HFF-Myc (cell line): Measurements from ENCODE around the gene ARHGAP9.

Experiments
- DNase-seq: peaks from one replicate; pipeline ENCODE4 v3.0.0-alpha.2; 2011; ENCODE audit warnings: low read depth; ENCODE audit errors: extremely low read depth
- H3K4me3 ChIP-seq: replicated peaks from 2 replicates; pipeline ENCODE4 v1.5.1; 2011; ENCODE audit warnings: low read depth, mild to moderate bottlenecking, control low read depth, low read length
- CTCF ChIP-seq: IDR thresholded peaks from 2 replicates; pipeline ENCODE4 v1.5.1; 2012; ENCODE audit warnings: mild to moderate bottlenecking, low read depth, low read length, control low read depth; ENCODE audit errors: missing control alignments

Gene ARHGAP9

DNA sequence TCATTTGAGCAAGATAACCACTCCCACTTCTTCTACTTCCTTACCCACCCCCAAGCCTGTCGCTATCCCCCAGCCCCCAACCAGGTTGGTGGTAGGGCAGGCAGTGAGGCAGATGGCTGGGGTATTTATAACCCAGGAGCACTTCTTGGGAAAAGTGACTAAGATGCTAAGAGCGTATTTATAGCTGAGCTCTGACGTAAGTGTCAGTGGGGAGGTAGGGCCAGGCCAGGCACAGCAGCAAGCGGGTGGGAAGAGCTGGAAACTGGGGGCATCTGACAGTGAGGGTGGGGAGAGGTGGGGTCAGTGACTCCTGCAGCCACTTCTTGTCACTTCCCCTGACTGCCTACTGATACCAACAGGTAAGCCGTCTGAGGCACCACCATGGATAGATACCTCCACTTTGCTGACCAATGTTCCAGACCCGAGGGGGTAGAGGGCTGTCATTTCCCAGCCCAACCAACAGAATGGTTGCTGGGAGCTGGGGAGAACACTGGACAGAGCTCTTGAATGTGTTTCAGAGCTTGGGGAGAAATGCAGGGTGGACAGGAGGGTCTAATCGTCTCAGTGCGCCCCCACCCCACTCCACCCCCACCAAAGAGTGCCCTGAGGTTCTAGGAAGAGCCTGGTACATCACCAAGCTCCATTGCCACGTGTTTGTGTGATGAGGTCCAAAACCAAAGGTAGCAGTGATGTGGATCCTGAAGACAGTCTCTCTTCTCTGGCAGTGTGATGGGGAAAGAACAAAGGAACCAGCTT, 27.3 kb downstream of the ARHGAP9 start:
- TF ChIP-seq CTCF, result no peak
- no peak for DNase-seq
- no peak overlapping the region for H3K4me3 ChIP-seq

DNA sequence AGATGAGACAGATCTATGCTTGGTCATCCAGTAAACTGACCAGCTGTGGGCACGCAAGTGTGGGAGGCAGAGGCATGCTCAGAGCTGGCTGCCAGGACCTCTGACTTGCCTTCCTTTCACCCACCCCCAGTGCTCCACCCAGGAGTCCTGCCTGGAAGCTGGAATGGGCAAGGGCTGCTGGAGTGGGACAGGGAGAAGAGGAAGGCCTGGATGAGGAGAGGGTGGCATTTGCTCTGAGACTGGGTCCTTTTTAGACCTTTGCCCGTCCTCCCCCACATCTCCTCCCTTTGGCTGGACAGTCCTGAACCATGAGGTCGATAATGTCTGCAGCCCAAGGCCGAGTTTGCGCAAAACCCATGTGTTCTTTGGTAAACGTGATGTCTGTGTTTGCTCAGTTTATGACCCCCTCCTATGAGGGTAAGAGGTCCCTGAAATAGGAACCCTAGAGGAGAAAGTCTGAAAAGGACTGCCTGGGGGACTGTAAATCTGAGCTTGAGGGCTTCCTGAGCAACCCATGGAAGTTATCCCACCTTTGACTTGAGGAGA, 28.4 kb downstream of the ARHGAP9 start:
- H3K4me3 ChIP-seq, result no peak overlapping the region
- DNase-seq, result no peak
- no peak for TF ChIP-seq CTCF

GRCh38 chr12:57450057-57450456, 29.6 kb downstream of the ARHGAP9 start:
- no peak for DNase-seq
- TF ChIP-seq CTCF, result no peak
- H3K4me3 ChIP-seq, result no peak overlapping the region

DNA sequence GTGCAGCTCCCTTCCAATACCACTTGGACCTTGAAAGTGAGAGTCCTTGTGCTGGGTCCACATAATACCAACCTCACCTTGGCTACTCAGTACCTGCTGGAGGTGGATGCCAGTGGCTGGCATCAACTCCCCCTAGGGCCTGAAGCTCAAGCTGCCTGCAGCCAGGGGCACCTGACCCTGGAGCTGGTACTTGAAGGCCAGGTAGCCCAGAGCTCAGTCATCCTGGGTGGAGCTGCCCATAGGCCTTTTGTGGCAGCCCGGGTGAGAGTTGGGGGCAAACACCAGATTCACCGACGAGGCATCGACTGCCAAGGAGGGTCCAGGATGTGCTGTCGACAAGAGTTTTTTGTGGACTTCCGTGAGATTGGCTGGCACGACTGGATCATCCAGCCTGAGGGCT, 30.3 kb downstream of the ARHGAP9 start:
- DNase-seq, result no peak
- H3K4me3 ChIP-seq, result no peak overlapping the region
- TF ChIP-seq CTCF, result no peak

DNA sequence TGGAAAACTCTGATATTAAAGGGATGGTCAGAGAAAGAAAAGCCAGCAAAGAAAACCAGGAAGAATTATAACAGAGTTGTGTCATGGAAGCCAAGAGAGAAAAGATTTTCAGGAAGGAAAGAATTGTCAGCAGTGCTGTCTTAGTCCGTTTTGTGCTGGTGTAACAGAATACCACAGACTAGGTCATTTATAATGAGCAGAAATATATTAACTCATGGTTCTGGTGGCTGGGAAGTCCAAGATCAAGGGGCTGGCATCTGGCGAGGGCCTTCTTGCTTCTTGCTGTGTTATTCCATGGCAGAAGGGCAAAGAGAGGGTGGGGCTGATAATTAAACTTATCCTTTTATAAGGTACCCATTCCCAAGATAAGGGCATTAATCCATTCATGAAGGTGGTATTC, 31.0 kb downstream of the ARHGAP9 start:
- TF ChIP-seq CTCF, result no peak
- H3K4me3 ChIP-seq, result no peak overlapping the region
- DNase-seq, result no peak

GRCh38 chr12:57446292-57446960, 33.2 kb downstream of the ARHGAP9 start:
- no peak overlapping the region for H3K4me3 ChIP-seq
- TF ChIP-seq CTCF, result no peak
- DNase-seq, result no peak
